ENCODE data around the gene GCFC2.

DNA sequence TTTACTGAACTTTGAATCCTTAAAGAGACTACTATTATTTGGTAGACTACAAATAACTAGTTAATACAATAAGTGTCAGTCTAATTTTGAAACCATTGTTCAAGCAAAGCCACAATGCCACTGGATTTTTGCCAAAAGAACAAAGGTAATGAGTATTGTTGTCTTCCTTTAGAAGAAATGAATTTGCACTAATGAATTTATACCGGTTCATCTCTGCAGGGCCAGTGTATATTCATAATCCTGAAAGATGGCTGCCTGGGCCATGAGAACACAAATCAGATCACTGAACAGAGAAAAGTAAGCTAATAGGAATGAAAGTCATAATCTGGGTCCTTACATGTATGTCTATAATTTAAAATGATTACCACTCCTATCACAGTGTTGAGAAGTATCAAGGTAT, 31.2 kb downstream of the GCFC2 start:
- TF ChIP-seq EZH2 (IDR thresholded peaks at IDR 0.05; ENCODE audit: insufficient read depth, poor library complexity, severe bottlenecking) (no peak), EZH2phosphoT487 (IDR thresholded peaks at IDR 0.05; ENCODE audit: insufficient read depth, low read depth) (no peak)
